H7 (cell line): Measurements from ENCODE around the gene SCN8A. TPM values are rescaled to one million over a fixed set of nuclear protein-coding genes. Genes with fewer than 3 reads are reported as not detected.

ENCODE experiments used
- DNase-seq: peaks from one replicate; pipeline ENCODE4 v3.0.0; 2012
- H3K27me3 ChIP-seq: 2 replicates; pipeline ENCODE4 v1.6.0; 2011; ENCODE audit warnings: mild to moderate bottlenecking, low read length; ENCODE audit not compliant: control insufficient read depth, insufficient read depth
- H3K36me3 ChIP-seq: replicated peaks from 2 replicates; pipeline ENCODE4 v1.5.1; 2011; ENCODE audit warnings: low read length; ENCODE audit not compliant: control insufficient read depth, insufficient read depth
- H3K4me3 ChIP-seq: 2 replicates; pipeline ENCODE4 v1.5.1; 2011; ENCODE audit warnings: low read depth, mild to moderate bottlenecking, control low read depth, low read length, moderate library complexity; ENCODE audit not compliant: insufficient read depth
- total RNA-seq: library from RNA; depleted of rRNA; stranded (reverse); fragments of >200 nt; shearing (Covaris generic); gene quantifications from 2 replicates; pipeline ENCODE4 v1.2.3, GENCODE V29; 2014

SCN8A gene
- total RNA-seq, 1 experiment from 2014 or later, result 3.9 TPM

DNA sequence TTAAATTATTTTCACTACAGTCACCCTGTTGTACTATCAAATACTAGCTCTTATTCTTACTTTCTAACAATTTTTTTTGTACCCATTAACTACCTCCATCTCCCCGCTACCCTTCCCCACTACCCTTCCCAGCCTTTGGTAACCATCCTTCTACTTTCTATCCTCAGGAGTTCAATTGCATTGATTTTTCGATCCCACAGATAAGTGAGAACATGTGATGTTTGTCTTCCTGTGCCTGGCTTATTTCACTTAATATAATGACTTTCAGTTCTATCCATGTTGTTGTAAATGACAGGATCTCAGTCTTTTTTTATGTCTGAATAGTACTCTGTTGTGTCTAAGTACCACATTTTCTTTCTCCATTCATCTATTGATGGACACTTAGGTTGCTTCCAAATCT lies 139.7 kb downstream of the SCN8A start:
- no peak overlapping the region for H3K4me3 ChIP-seq
- no peak for DNase-seq

DNA sequence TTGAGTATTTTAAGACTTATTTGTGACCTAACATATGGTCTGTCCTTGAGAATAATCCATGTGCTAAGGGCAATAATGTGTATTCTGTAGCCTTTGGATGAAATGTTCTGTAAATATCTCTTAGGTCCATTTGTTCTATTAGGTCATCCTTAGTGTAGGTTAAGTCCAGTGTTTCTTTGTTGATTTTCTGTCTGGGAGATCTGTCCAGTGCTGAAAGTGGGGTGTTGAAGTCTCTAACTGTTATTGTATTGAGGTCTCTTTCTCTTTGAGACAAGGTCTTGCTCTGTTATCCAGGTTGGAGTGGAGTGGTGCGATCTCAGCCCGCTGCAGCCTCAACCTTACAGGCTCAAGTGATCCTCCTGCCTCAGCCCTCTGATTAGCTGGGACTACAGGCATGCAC lies 149.5 kb downstream of the SCN8A start:
- H3K4me3 ChIP-seq, result no peak overlapping the region
- H3K36me3 ChIP-seq, result no peaks in the 10 kb centered on the region
- no peaks in the 10 kb centered on the region for H3K27me3 ChIP-seq
- no peak for DNase-seq

More for the DNA sequence above, 139.7 kb downstream of the SCN8A start:
- Histone ChIP-seq H3K27me3 (no peaks in the 10 kb centered on the region), H3K36me3 (no peaks in the 10 kb centered on the region)

DNA sequence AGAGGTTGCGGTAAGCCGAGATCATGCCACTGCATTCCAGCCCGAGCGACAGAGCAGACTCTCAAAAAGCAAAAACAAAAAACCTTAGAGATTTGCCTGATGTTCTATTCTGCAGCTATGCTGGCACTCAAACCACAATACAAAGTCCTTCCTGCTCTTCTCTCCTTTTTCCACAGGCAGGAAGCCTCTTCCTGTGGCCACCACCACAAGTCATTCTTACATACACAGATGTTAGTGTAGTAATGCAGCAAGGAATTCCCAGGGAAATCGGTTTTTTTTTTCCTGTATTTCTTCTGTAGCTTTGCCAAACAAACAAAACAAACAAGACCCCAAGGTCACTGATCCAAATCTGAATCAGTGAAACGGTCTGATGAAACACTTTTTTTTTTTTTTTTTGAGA lies 153.2 kb downstream of the SCN8A start:
- DNase-seq, result no peak
- H3K36me3 ChIP-seq, result peaks cover 1% of the 10 kb centered on the region; the same call in 1 of the 2 replicates
- H3K4me3 ChIP-seq, result no peak overlapping the region
- H3K27me3 ChIP-seq, result no peaks in the 10 kb centered on the region

DNA sequence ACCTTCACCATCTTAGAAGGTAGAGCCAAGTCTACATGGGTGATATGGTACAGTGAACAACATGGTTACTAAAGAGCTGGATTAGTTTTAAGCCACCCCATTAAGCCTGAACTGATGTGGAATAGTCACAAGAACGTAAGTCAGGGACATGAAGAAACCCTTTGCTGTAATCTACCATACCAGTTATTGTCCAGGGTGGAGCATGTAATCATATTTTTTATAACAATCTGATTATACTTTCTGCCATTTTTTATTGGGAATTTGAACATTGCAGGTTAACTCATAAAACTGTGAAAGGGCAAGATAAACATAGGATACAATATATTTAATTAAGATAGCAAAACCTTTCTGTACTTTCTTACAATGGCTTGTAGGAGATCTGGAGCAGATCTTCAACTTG lies 153.9 kb downstream of the SCN8A start:
- H3K27me3 ChIP-seq, result no peaks in the 10 kb centered on the region
- peaks cover 1% of the 10 kb centered on the region; the same call in 1 of the 2 replicates for H3K36me3 ChIP-seq
- no peak overlapping the region for H3K4me3 ChIP-seq
- DNase-seq, result no peak

DNA sequence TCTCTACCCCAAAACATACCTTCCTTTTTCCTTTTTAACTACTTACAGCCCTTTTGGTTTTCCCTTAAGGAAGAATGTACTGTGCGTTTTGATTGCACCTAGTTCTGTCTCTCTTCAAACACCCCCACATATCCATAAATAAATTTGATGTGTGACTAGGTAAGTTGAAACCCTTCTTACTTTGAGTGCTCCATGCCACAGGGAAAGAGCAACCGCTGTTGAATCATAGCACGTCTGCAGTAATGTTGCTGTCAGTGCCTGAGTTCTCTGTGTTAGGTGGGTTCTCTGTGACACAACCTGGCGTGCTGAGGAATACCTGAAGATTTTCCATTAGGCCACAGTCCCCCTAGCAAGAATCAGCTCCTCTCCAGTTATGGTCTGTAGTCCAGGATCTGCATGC lies 155.4 kb downstream of the SCN8A start:
- H3K36me3 ChIP-seq, result peaks cover 2% of the 10 kb centered on the region
- no peak overlapping the region for H3K4me3 ChIP-seq
- no peaks in the 10 kb centered on the region for H3K27me3 ChIP-seq
- DNase-seq, result no peak

DNA sequence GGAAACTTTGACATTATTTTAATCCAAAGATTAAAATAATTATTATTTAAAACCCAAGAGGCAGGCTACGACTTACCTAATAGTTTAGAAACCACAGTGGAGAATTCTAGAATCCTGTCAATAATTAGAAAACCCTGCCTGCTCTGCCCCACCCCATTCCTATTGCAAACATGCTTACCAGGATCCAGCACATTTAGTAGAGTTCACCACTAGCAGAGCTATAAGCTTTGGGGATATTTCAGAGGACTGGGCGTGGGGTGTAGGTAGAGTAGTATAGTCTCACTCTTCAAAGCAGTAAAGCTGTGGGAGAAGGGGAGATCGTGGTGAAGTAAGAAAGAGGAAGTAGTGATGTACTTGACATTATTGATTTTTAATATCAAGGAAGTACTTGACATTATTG lies 157.2 kb downstream of the SCN8A start:
- Histone ChIP-seq H3K27me3 (no peaks in the 10 kb centered on the region), H3K4me3 (no peak overlapping the region), H3K36me3 (peaks cover 2% of the 10 kb centered on the region)
- no peak for DNase-seq

DNA sequence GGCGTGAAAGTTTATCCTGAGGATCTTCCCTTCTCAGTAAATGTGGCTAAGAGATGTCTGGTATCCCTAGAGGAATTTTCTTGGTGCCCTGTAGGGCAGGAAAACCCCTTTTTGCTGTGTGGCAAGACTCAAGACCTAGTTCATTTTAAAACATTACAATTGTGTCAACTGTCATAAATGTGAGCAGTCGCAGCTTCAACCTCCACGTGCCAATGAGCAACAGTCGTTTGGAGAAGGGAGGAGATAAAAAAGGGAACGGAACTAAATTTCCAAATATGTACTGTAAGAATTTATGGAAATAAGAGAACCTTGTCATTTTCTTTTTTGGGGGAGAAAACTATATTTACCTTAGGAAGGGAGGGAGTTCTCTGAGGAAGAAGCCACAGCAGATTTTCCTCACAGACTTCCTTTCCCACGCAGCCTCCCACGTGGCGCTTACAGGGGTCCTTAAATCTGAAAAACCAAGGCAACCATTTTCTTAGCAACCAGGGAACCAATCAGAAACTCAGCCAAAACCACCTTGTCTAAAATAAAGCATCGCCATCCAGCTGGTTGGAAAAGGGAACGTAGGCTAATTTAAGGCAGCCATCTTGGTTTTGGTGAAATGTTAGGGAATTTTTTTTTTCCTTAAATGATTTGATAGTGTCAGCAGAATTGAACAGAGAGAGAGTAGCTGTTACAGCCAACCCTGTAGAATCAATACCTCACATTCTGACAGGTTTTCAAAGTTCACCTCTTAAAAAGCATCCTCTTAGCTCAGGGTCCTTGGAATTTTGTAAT lies 158.4 kb downstream of the SCN8A start:
- Histone ChIP-seq H3K36me3 (peaks cover 2% of the 10 kb centered on the region), H3K4me3 (no peak overlapping the region), H3K27me3 (no peaks in the 10 kb centered on the region)
- no peak for DNase-seq

DNA sequence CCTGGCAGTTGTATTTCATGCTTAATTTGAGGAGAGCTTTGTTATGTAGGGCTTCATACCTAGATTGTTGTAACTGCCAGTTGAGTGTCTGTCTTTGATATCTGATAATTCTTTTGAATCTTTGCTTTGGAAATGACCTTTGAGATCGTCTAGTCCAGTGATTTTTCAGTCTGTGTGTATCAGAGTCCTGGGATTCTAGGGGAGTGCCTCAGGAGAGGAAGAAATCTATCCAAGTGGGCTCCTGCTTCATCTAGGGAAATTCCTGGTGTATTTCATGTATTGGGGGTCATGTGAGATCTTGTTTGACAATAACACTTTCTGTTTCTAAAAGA lies 158.9 kb downstream of the SCN8A start:
- H3K4me3 ChIP-seq, result no peak overlapping the region
- H3K36me3 ChIP-seq, result peaks cover 2% of the 10 kb centered on the region
- no peaks in the 10 kb centered on the region for H3K27me3 ChIP-seq
- DNase-seq, result no peak

DNA sequence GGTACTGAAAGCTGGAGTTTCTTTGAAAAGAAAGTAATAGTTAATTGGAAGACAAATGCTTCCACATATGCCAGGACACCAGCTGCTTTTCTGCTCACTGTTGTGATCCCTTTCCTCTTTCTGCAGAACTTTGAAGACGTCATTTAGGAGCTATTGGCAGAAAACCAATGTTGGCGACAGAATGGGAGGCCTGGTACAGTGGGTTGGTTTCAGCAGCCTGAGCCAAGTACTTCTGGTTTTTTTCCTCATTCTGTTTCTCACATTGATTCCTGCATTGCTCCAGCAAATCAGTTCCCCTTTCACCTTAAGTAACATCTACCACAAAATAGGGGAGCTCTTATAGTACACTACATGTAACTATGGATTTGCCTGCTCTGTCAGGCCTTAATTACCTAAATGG lies 160.6 kb downstream of the SCN8A start:
- peaks cover 1% of the 10 kb centered on the region for H3K36me3 ChIP-seq

DNA sequence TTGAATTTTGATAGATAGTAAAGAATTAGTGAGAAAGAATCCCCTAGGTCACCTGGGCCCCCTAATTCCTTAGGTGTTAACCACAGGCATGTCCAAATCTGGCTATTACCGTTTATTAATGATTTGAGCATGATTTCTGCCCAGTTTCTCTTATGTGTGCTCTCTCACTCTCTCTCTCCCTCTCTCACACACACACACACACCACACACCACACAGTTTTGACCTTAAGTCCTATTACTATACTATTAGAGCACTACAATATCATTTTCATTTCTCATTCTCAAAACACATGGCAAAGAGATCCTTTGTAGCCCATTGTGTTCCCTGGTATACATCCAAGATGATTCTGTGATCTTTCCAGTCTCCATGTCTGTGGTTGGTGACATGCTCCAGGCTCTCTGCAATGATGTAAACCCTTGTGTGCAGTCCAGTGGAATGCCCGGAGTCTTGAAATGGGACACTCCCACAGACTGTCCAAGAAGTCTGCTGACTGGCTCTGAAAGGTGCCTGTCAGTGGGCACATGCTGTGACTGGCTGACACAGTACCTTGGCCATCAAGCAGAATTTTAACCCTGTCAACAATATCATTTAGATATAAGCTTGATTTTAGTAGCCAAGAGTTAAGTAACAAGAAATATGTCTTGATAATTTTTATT lies 161.3 kb downstream of the SCN8A start:
- Histone ChIP-seq H3K27me3 (no peaks in the 10 kb centered on the region), H3K4me3 (no peak overlapping the region), H3K36me3 (peaks cover 1% of the 10 kb centered on the region)
- no peak for DNase-seq

More for the DNA sequence above, 160.6 kb downstream of the SCN8A start:
- Histone ChIP-seq H3K4me3 (no peak overlapping the region), H3K27me3 (no peaks in the 10 kb centered on the region)
- DNase-seq, result no peak

DNA sequence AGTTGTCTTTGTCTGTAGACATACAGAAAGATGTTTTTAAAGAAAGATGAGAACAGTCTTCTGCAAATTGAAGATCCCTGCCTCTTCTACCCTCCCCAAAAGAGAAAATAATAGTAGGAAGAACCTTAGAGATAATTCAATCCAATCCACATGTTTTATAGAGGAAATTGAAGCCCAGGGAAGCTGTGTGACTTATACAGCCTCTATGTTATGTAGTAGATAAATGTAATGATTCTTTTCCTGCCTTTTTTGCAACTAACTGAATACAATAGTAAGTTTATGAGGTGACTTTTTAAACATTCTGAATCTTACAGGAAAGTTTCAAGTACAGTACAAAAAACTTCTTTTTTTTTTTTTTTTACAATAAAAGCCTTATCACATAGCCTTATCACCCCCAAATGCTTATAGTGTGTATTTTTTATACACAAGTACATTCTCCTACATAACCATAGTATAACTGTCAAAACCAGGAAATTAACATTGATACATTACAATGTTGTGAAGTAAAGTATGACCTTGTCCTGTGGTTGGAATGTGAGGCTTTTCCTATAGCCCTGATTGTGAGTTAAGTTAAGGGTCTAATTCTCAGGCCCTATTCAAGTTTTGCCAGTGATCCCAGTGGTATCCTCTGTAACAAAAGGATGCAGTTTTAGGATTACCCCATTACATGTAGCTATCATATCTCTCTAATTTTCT lies 163.1 kb downstream of the SCN8A start:
- DNase-seq, result no peak
- Histone ChIP-seq H3K4me3 (no peak overlapping the region), H3K27me3 (no peaks in the 10 kb centered on the region), H3K36me3 (peaks cover 1% of the 10 kb centered on the region)

DNA sequence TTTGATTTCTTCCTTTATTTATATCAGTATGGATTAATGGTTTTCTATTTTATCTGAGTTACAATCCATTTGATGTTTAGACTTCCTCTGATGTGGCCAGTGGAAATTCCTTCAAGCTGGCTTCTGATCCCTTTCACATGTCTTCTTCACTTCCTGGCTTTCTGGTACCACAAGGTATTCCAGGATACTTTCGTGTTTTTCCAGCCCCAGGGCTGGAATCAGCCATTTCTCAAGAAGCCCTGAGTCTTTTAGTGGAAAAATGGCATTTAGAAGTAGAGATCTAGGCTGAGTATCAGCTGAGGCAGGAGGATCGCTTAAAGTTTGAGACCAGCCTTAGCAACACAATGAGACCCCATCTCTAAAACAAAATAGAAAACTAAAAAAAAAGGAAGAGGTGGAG lies 164.2 kb downstream of the SCN8A start:
- no peak for DNase-seq
- Histone ChIP-seq H3K4me3 (no peak overlapping the region), H3K36me3 (peaks cover 1% of the 10 kb centered on the region), H3K27me3 (no peaks in the 10 kb centered on the region)

DNA sequence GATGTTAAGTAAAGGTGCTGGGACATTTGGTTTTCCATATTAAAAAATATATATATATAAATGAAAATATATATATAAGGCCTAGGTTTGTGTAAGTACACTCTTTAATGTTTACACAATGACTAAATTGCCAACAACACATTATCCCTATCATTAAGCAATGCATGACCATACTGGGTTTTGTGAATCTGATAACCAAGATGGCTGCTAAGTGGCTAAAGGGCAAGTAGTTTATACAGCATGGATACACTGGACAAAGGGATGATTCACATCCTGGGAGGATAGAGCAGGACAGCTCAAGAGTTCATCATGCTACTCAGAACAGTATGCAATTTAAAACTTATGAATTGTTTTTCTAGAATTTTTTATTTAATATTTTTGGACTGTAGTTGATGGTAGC lies 168.1 kb downstream of the SCN8A start:
- DNase-seq, result no peak
- Histone ChIP-seq H3K4me3 (no peak overlapping the region), H3K36me3 (no peaks in the 10 kb centered on the region)

DNA sequence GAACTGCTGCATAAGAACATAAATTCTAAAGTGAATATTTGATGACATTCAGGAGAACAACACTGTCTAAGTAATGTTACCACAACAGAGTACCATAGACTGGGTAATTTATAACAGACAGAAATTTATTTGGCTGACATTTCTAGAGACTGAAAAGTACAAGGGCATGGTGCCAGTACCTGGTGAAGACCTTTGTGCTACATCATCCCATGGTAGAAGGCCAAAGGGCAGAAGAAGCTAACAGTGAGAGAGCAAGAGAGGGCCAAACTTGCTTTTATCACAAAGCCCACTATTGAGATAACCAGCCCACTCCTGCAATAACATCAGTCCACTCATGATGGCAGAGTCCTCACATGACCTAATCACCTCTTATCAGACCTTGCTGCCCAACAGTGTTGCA lies 168.7 kb downstream of the SCN8A start:
- DNase-seq, result no peak
- H3K27me3 ChIP-seq, result no peaks in the 10 kb centered on the region
- no peaks in the 10 kb centered on the region for H3K36me3 ChIP-seq
- H3K4me3 ChIP-seq, result no peak overlapping the region

More for the DNA sequence above, 168.1 kb downstream of the SCN8A start:
- no peaks in the 10 kb centered on the region for H3K27me3 ChIP-seq

DNA sequence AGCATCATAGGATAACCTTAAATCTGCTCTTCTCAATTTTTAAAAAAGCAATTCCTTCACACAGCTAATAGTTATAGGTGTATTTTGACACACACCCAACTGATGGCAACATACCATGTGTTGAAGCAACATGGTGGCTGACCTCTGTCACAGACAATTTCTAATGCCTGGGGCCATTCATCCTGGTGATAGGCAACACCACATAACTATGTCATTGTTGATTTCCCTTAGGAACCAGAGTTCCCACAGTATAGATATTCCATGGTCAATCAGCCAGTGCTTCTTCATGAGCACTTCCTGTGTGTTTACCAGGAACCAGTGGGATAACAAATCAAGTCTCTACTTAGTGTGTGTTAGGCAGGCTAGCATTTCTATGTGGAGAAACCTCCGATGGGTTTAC lies 169.2 kb downstream of the SCN8A start:
- Histone ChIP-seq H3K36me3 (no peaks in the 10 kb centered on the region), H3K4me3 (no peak overlapping the region), H3K27me3 (no peaks in the 10 kb centered on the region)
- no peak for DNase-seq
